ENCODE data around the gene ARPC5L. TPM values are rescaled to one million over a fixed set of nuclear protein-coding genes. Genes with fewer than 3 reads are reported as not detected.
"Not testable (repeated sequence)": the region's sequence is repeated elsewhere in the genome, so short reads cannot be mapped to it uniquely, and the experiment has no call there.

Gene ARPC5L
- total RNA-seq, 1 experiment from 2014 or later: 84.4 TPM

GRCh38 chr9:124911766-124912165, 49.8 kb downstream of the ARPC5L start:
- Histone ChIP-seq H3F3A (ENCODE audit: insufficient read depth, low read depth) (0 out of 2 replicates have a peak, but pooled peaks cover 4% of the 10 kb centered on the region), H2AFZ (no peak overlapping the region), H3K9me3 (ENCODE audit: insufficient read depth, low read depth) (no peaks in the 10 kb centered on the region), H3K36me3 (ENCODE audit: low read depth) (no peaks in the 10 kb centered on the region; the same call in 1 of the 2 replicates), H3K4me3 (no peak overlapping the region), H3K4me1 (replicated peaks; ENCODE audit: insufficient read depth) (no peaks in the 10 kb centered on the region), H4K20me1 (ENCODE audit: insufficient read depth) (no peaks in the 10 kb centered on the region), H3K79me2 (ENCODE audit: low read depth) (no peaks in the 10 kb centered on the region), H3K27ac (no peak overlapping the region), H3K9me2 (ENCODE audit: insufficient read depth) (no peaks in the 10 kb centered on the region), H3K4me2 (no peak overlapping the region), H3K27me3 (ENCODE audit: insufficient read depth, low read depth) (no peaks in the 10 kb centered on the region)
- CTCF ChIA-PET: no interaction called here
- DNase-seq: no peak
- intact Hi-C loops (cut with micrococcal nuclease; ENCODE audit: unreplicated experiment): no loop called here
- POLR2A ChIA-PET (ENCODE audit: unreplicated experiment): no interaction called here
- no TSS peak for BruUV-seq (replicated peaks)
- TF ChIP-seq, protein P1, sequence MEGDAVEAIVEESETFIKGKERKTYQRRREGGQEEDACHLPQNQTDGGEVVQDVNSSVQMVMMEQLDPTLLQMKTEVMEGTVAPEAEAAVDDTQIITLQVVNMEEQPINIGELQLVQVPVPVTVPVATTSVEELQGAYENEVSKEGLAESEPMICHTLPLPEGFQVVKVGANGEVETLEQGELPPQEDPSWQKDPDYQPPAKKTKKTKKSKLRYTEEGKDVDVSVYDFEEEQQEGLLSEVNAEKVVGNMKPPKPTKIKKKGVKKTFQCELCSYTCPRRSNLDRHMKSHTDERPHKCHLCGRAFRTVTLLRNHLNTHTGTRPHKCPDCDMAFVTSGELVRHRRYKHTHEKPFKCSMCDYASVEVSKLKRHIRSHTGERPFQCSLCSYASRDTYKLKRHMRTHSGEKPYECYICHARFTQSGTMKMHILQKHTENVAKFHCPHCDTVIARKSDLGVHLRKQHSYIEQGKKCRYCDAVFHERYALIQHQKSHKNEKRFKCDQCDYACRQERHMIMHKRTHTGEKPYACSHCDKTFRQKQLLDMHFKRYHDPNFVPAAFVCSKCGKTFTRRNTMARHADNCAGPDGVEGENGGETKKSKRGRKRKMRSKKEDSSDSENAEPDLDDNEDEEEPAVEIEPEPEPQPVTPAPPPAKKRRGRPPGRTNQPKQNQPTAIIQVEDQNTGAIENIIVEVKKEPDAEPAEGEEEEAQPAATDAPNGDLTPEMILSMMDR (conservative IDR thresholded peaks at IDR 0.05): no peak
- TF ChIP-seq EZH2 (IDR thresholded peaks at IDR 0.05; ENCODE audit: low read depth): no peak

DNA sequence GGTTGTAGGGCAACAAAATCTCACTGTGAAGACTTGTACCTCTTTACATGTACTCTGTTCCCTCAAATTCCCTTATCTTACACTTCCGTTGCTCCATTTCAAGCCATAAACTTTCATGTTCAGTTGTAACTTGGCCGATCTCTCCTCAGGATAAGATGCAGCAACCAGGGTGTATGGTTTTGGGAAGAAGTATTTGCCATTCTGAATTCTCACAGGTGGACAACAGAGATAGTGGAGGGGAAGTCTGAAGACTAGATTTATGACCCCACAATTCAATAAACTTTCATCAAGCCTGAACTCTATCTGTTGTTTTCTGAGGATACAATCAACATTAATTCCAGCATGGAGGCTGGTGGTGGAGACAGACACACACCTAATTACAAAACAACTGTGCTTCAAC, 51.4 kb downstream of the ARPC5L start:
- Histone ChIP-seq H3K36me3 (ENCODE audit: low read depth) (no peaks in the 10 kb centered on the region; the same call in 1 of the 2 replicates), H3K79me2 (ENCODE audit: low read depth) (no peaks in the 10 kb centered on the region), H2AFZ (no peak overlapping the region), H3K9me2 (ENCODE audit: insufficient read depth) (no peaks in the 10 kb centered on the region), H3K4me3 (no peak overlapping the region), H3K27me3 (ENCODE audit: insufficient read depth, low read depth) (no peaks in the 10 kb centered on the region), H3K27ac (no peak overlapping the region), H3K4me2 (no peak overlapping the region), H3K4me1 (replicated peaks; ENCODE audit: insufficient read depth) (no peaks in the 10 kb centered on the region), H3F3A (ENCODE audit: insufficient read depth, low read depth) (0 out of 2 replicates have a peak, but pooled peaks cover 4% of the 10 kb centered on the region), H4K20me1 (ENCODE audit: insufficient read depth) (no peaks in the 10 kb centered on the region), H3K9me3 (ENCODE audit: insufficient read depth, low read depth) (no peaks in the 10 kb centered on the region)
- no TSS peak for BruUV-seq (replicated peaks)
- POLR2A ChIA-PET (ENCODE audit: unreplicated experiment): no interaction called here
- CTCF ChIA-PET: no interaction called here
- TF ChIP-seq, protein P1 (conservative IDR thresholded peaks at IDR 0.05): no peak
- no peak for TF ChIP-seq EZH2 (IDR thresholded peaks at IDR 0.05; ENCODE audit: low read depth)
- intact Hi-C loops (cut with micrococcal nuclease; ENCODE audit: unreplicated experiment): no loop called here
- no peak for DNase-seq

DNA sequence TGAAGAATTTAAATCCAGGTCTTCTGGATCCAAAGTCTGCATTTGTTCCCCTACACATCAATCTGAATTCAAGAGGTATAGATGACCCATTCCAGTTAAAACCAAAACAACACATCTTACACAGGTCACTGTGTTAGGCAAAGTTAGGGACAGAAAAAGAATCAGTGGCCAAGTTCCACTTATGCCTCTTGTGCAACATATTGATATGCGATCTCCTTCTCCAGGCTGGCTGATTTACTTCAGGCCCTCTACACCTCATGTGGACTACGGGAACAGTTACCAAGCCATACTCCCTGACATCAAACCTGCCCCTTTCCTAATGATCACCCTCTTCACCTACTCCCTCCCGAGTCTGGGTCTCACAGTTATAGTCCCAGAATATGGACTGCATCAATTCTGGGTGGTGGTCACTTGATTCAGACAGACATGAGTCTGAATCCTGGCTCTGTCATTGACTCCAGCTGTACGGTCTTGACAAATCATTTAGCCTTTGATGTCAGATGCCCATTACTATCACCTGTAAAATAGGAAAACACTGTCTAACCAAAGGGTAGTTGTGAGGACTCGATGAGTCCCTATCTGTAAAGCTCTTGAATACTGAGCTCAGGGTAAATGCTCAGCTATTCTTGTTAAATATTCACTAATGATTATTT, 52.9 kb downstream of the ARPC5L start:
- TF ChIP-seq, protein P1 (conservative IDR thresholded peaks at IDR 0.05): no peak
- no peak for TF ChIP-seq EZH2 (IDR thresholded peaks at IDR 0.05; ENCODE audit: low read depth)
- intact Hi-C loops (cut with micrococcal nuclease; ENCODE audit: unreplicated experiment): no loop called here
- no peaks in the 10 kb centered on the region for H3K9me2 ChIP-seq (ENCODE audit: insufficient read depth)

GRCh38 chr9:124920394-124920793, 58.5 kb downstream of the ARPC5L start:
- H3K27ac ChIP-seq; H3K79me2 ChIP-seq (ENCODE audit: low read depth); H3K4me3 ChIP-seq; POLR2A ChIA-PET (ENCODE audit: unreplicated experiment); H3K9me2 ChIP-seq (ENCODE audit: insufficient read depth); BruUV-seq (replicated peaks); DNase-seq; H3F3A ChIP-seq (ENCODE audit: insufficient read depth, low read depth); H3K4me2 ChIP-seq; H3K9me3 ChIP-seq (ENCODE audit: insufficient read depth, low read depth); intact Hi-C loops (cut with micrococcal nuclease; ENCODE audit: unreplicated experiment); H3K36me3 ChIP-seq (ENCODE audit: low read depth); H3K27me3 ChIP-seq (ENCODE audit: insufficient read depth, low read depth); H4K20me1 ChIP-seq (ENCODE audit: insufficient read depth); CTCF ChIA-PET; H2AFZ ChIP-seq; H3K4me1 ChIP-seq (replicated peaks; ENCODE audit: insufficient read depth): not testable (repeated sequence)

More for the DNA sequence above, 52.9 kb downstream of the ARPC5L start:
- Histone ChIP-seq H3K79me2 (ENCODE audit: low read depth) (no peaks in the 10 kb centered on the region), H3K4me1 (replicated peaks; ENCODE audit: insufficient read depth) (no peaks in the 10 kb centered on the region), H4K20me1 (ENCODE audit: insufficient read depth) (no peaks in the 10 kb centered on the region), H3K4me2 (no peak overlapping the region), H3F3A (ENCODE audit: insufficient read depth, low read depth) (0 out of 2 replicates have a peak, but pooled peaks cover 4% of the 10 kb centered on the region), H2AFZ (no peak overlapping the region), H3K27me3 (ENCODE audit: insufficient read depth, low read depth) (no peaks in the 10 kb centered on the region), H3K36me3 (ENCODE audit: low read depth) (peaks cover 3% of the 10 kb centered on the region; the same call in 1 of the 2 replicates), H3K27ac (no peak overlapping the region), H3K4me3 (no peak overlapping the region), H3K9me3 (ENCODE audit: insufficient read depth, low read depth) (no peaks in the 10 kb centered on the region)
- no peak for DNase-seq
- ChIA-PET POLR2A (ENCODE audit: unreplicated experiment) (no interaction called here), CTCF (no interaction called here)
- BruUV-seq (replicated peaks): no TSS peak

Data from PC-9 (cell line).